HG03521 (cell line): Measurements from ENCODE around the gene BCDIN3D.
"Not testable (repeated sequence)": the region's sequence is repeated elsewhere in the genome, so short reads cannot be mapped to it uniquely, and the experiment has no call there.

Experiments
- ATAC-seq: cut with Tn5 transposase; IDR thresholded peaks from one replicate; pipeline ENCODE4 v1.9.1; 2021; ENCODE audit warnings: mild to moderate bottlenecking, moderate library complexity; ENCODE audit not compliant: unreplicated experiment

The BCDIN3D gene, protein sequence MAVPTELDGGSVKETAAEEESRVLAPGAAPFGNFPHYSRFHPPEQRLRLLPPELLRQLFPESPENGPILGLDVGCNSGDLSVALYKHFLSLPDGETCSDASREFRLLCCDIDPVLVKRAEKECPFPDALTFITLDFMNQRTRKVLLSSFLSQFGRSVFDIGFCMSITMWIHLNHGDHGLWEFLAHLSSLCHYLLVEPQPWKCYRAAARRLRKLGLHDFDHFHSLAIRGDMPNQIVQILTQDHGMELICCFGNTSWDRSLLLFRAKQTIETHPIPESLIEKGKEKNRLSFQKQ

GRCh38 chr12:49842519-49843352 is at the start of gene BCDIN3D:
TSS of gene BCDIN3D (minus strand) at chr12:49843106. CDS start at chr12:49843087, 19 bp downstream.
- peak; percentile 89 for ATAC-seq

DNA sequence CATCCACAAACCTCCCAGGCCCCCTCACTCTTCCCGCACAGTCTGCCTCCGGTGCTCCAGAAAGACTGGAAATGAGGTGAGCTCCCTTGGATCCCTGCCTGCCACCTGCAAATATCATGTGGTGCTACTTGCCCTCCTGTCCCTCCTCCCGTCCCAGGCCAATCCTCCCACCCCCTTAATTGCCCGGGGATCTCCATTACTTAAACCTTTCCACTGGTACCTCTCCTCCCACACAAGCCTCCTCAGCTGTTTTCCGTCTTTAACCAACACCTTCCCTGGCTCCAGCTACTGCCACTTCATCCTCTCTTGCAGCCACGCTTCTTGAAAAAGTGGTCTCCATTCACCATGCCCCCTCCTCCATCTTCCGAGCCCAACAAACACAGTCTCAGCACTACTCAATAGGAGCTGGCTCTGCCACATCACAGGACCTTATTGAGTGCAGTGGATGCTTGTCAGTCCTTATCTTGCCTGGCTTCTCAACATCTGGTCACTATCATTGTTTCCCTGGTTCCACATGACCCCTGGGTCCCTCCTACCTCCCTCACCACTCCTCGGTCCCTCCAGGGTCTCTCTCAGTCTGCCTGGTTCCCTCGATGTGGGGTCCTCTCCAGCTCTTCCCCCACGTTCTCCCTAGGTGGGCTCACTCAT is 49.3 kb upstream of the BCDIN3D start:
- no peak for ATAC-seq

GRCh38 chr12:49891476-49891875 is 48.6 kb upstream of the BCDIN3D start:
- ATAC-seq = no peak

- no peak for ATAC-seq
These were observed 48.1 kb upstream of the BCDIN3D start for GRCh38 chr12:49891012-49891411.

GRCh38 chr12:49890096-49890461 is 47.2 kb upstream of the BCDIN3D start:
- no peak for ATAC-seq

- ATAC-seq = no peak
These were observed 46.6 kb upstream of the BCDIN3D start for GRCh38 chr12:49889361-49890095.

DNA sequence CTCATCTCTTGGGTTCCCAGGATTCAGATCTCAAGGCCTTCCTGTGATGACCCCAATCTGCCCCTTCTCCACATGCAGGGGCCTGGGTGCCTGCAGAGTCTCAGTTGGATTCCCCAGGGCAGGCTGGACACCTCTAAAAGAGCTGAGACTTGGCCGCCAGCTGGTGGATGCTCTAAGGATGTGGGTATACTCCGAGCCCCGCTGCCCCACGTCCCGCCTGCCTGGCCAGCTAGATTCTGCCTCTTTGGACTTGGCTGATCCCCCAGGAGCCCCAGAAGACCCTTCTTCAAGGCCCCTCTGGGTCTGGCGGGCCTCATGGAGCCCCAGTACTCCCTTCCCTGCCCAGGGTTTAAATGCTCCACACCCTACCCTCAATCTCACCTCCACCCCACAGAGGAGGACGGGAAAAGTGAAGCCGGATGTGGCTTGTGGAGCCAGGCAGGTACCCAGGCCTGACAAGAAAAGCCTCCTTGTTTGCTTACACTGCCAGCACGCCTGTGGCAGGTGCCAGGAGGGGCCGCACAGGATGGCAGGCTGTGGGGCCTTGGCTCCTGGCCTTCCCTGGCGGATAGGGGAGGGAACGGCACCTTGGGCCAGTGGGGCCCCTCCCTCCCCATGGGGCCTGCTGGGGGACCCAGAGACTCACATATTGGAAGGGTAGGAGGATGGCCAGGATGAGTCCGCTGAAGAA is 45.7 kb upstream of the BCDIN3D start:
- ATAC-seq = no peak

- ATAC-seq = no peak
These were observed 44.9 kb upstream of the BCDIN3D start for GRCh38 chr12:49887536-49888401.

DNA sequence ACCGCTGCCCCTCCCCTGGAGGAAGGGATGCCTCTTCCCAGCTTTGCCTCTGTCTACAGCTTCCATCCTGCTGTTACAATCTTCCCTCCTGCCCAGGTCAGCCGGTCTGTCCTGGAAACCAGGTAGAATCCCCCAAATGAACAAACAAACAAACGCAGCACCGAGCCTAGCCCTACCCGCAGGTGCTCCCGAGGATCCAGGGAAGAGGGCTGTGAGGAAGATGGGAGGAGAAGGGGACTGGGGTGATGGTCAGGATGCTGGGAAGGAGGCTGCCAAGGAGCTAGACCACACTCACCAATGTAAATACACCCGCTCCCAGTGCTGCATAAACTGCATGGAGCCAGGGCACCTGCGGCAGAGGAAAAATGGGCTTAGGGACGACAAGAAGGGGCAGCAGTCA is 44.2 kb upstream of the BCDIN3D start:
- ATAC-seq = no peak

DNA sequence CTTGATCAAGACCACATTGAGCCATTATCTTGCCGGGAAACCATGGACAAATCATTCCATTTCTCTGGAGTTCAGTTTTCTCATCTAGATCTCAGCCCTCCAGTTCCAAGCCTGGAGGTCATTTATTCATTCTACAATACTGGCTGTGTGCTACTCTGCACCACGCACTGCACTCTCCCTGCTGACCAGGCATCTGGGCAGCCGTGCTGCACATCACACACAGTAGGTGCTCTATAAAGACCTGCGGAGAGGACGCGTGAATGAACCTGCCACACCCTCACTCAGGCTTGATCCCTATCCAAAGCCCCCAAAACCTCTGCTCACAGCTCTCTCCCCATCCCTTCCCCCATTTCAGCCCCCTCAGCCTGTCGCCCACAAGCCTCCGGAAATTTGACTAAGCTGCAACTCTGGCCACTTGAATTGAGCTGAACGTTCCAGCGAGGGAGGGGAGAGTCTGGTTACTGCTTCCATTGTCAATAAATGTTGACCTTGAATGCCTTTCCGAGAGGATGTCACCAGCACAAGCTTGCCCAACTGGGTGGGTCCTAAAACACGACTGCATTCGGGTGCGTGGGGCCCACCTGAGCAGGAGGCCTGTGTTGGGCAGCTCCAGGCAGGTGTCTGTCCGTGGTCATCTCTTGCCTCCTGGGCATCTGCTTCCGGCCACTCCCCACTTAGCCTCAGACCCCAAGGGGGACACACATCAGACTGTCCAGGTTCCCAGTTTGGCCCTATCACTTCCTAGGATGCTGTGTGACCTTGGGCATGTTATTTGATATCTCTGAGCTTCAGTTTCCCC is 43.0 kb upstream of the BCDIN3D start:
- no peak for ATAC-seq

GRCh38 chr12:49885118-49885517 is 42.2 kb upstream of the BCDIN3D start:
- ATAC-seq = no peak

GRCh38 chr12:49882851-49883464 is 40.1 kb upstream of the BCDIN3D start:
- ATAC-seq = no peak

DNA sequence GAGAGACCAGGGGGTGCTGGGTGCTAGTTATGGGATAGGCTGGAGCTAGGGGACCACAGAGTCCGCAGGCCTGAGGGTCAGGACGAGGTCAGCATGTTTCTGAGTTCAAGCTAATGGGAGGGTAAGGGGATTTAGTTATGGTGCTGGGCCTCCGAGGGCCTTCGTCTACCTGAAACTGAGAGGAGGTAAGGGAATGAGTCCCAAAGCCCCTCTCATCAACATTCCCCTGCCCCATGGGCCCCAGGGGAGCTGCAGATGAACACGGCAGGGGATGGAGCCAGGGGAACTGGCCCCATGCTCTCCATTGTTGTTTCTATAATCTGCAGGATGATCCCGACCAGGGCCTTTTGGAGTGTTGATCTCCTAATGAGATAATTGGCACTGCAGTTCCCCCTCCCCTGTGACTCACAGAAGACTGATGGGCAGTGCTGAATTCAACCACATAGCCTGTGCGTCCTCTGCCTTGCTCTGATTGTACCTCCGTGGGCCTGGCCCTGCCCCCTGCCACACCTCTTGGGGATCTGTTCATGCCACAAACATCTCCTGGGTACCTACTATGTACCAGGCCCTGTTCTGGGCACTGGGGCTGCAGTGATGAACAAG is 39.4 kb upstream of the BCDIN3D start:
- ATAC-seq = no peak

DNA sequence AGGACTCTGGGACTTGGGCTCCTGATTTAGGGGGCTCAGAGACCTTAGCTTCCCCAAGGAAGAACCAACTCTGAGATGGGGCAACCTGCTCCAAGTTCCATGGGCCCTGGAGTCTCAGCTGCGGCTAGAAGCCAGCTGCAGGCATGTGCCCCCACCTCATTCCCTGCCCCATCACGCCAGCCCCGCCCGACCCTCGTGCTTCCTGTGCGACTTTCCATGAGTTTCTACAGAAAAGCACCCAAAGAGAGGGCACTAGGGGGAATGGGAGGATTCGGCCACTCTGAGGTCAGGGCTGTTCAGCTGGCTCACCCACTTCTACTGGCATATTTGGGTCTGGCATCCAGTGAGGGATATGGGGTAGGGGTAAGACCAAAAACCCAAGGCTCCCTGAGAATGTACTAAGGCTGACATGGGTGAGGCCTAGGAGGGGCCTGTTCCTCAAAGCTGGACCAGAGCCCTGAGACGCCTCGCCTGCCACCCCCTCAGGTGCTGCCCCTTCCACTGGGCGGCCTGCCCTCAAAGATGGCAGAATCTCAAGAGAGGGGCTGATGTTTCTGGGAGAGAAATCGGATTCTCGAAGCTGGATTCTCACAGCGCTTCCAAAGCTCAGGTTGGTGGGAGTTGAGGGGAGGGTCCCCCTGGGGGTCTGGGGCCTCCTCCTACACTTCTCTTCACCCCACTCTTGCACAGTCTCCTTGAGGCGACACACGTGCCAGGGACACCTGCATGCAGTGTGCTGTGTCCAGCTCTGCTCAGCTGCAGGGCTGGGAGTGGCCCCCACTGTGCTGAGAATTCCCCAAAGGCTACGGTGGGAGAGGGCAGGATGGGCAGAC is 38.7 kb upstream of the BCDIN3D start:
- ATAC-seq = no peak

DNA sequence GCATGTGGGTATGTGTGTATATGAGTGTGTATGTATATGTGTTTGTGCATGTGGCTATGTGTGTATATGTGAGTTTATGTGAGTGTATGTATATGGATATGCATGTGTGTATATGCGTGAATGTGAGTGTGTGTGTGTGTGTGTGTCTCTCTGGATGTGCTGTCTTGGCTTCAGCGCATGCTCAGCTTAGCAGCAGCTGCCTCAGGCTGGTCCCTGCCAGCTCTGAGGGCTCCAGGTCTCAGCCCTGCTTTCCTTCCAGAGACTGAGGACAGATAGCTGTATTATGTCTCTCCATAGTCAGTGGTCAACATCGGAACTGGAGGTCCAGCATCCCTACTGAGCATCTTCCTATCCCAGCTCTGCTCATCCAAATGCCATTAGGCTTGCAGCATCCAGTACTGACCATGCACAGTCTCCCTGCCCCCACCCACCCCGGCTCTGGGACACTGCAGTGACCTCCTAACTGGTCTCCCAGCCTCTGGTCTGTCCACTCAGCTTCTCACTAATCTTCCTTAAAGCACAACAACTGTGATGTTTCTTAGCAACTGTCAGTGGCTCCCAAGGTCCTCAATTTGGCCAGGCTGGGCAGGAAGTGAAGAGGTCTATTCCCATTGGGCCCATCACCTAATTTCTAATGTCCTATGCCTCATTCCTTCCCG is 38.0 kb upstream of the BCDIN3D start:
- no peak for ATAC-seq

DNA sequence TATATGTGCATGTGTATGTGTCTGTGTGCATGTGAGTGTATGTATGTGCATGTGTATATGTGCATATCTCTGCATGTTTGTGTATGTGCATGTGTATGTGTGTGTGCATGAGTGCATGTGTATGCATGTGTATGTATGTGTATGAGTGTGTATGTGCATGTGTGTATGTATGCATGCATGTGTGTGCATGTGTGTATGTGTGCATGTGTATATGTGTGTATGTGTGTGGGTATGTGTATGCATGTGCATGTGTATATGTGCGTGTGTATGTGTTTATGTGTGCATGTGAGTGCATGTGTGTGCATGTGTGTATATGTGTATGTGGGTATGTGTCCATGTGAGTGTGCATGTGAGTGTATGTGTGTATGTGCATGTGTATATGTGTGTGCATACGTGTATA is 36.2 kb upstream of the BCDIN3D start:
- ATAC-seq = not testable (repeated sequence)

DNA sequence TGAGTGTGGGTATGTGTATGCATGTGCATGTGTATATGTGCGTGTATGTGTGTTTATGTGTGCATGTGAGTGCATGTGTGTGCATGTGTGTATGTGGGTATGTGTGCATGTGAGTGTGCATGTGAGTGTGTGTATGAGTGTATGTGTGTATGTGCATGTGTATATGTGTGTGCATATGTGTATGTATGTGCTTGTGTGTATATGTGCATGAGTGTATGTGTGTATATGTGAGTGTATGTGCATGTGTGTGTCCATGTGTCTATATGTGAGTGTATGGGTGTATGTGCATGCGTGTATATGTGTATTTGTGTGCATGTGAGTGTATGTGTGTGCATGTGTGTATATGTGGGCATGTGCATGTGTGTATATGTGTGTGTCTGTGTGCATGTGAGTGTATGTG is 35.1 kb upstream of the BCDIN3D start:
- no peak for ATAC-seq
